ENCODE measurements around the gene SURF6.

SURF6 gene

GRCh38 chr9:133369422-133369821, 33.4 kb upstream of the SURF6 start:
- in situ Hi-C loops (cut with HindIII; ENCODE audit: low sequenced_read_pairs), result no loop called here

- in situ Hi-C loops (cut with HindIII; ENCODE audit: low sequenced_read_pairs), result no loop called here
Observed at GRCh38 chr9:133368249-133368881, 32.4 kb upstream of the SURF6 start.

GRCh38 chr9:133367778-133368177, 31.8 kb upstream of the SURF6 start:
- in situ Hi-C loops (cut with HindIII; ENCODE audit: low sequenced_read_pairs), result no loop called here

GRCh38 chr9:133367221-133367620, 31.2 kb upstream of the SURF6 start:
- in situ Hi-C loops (cut with HindIII; ENCODE audit: low sequenced_read_pairs), result no loop called here

GRCh38 chr9:133366435-133366834, 30.4 kb upstream of the SURF6 start:
- in situ Hi-C loops (cut with HindIII; ENCODE audit: low sequenced_read_pairs), result no loop called here

GRCh38 chr9:133362359-133363044, 26.5 kb upstream of the SURF6 start:
- in situ Hi-C loops (cut with HindIII; ENCODE audit: low sequenced_read_pairs), result no loop called here

- in situ Hi-C loops (cut with HindIII; ENCODE audit: low sequenced_read_pairs), result no loop called here
Observed at GRCh38 chr9:133361507-133362092, 25.6 kb upstream of the SURF6 start.

GRCh38 chr9:133360400-133361393, 24.7 kb upstream of the SURF6 start:
- in situ Hi-C loops (cut with HindIII; ENCODE audit: low sequenced_read_pairs), result no loop called here

- in situ Hi-C loops (cut with HindIII; ENCODE audit: low sequenced_read_pairs), result no loop called here
Observed at GRCh38 chr9:133359399-133360175, 23.6 kb upstream of the SURF6 start.

GRCh38 chr9:133357656-133358055, 21.7 kb upstream of the SURF6 start:
- in situ Hi-C loops (cut with HindIII; ENCODE audit: low sequenced_read_pairs), result no loop called here

GRCh38 chr9:133356391-133357091, 20.6 kb upstream of the SURF6 start, which contains the start of the genes SURF1 and SURF2:
Gene SURF1 (minus strand): TSS chr9:133356487. CDS start chr9:133356453, 34 bp downstream.
Gene SURF2 (plus strand): TSS chr9:133356550. CDS start chr9:133356593, 43 bp downstream.
- in situ Hi-C loops (cut with HindIII; ENCODE audit: low sequenced_read_pairs), result no loop called here

GRCh38 chr9:133355881-133356357, 19.9 kb upstream of the SURF6 start:
- in situ Hi-C loops (cut with HindIII; ENCODE audit: low sequenced_read_pairs), result no loop called here

- in situ Hi-C loops (cut with HindIII; ENCODE audit: low sequenced_read_pairs), result no loop called here
Observed at GRCh38 chr9:133354766-133355165, 18.8 kb upstream of the SURF6 start.

GRCh38 chr9:133353548-133353947, 17.6 kb upstream of the SURF6 start:
- in situ Hi-C loops (cut with HindIII; ENCODE audit: low sequenced_read_pairs), result no loop called here

- in situ Hi-C loops (cut with HindIII; ENCODE audit: low sequenced_read_pairs), result no loop called here
Observed at GRCh38 chr9:133352635-133353340, 16.8 kb upstream of the SURF6 start.

- in situ Hi-C loops (cut with HindIII; ENCODE audit: low sequenced_read_pairs), result no loop called here
Observed at GRCh38 chr9:133351908-133352634, 16.1 kb upstream of the SURF6 start.

- in situ Hi-C loops (cut with HindIII; ENCODE audit: low sequenced_read_pairs), result no loop called here
Observed at GRCh38 chr9:133351526-133351907, 15.5 kb upstream of the SURF6 start.

- in situ Hi-C loops (cut with HindIII; ENCODE audit: low sequenced_read_pairs), result no loop called here
Observed at GRCh38 chr9:133349965-133350616, 14.1 kb upstream of the SURF6 start.

Data from DLD1 (cell line).